ENCODE results near the gene TMC7.

TMC7 gene

GRCh38 chr16:18958621-18959029, 25.1 kb upstream of the TMC7 start:
- TF ChIP-seq, protein P1, sequence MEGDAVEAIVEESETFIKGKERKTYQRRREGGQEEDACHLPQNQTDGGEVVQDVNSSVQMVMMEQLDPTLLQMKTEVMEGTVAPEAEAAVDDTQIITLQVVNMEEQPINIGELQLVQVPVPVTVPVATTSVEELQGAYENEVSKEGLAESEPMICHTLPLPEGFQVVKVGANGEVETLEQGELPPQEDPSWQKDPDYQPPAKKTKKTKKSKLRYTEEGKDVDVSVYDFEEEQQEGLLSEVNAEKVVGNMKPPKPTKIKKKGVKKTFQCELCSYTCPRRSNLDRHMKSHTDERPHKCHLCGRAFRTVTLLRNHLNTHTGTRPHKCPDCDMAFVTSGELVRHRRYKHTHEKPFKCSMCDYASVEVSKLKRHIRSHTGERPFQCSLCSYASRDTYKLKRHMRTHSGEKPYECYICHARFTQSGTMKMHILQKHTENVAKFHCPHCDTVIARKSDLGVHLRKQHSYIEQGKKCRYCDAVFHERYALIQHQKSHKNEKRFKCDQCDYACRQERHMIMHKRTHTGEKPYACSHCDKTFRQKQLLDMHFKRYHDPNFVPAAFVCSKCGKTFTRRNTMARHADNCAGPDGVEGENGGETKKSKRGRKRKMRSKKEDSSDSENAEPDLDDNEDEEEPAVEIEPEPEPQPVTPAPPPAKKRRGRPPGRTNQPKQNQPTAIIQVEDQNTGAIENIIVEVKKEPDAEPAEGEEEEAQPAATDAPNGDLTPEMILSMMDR (IDR thresholded peaks at IDR 0.05; ENCODE audit: low read depth, low read length): no peak
- no peak overlapping the region for H3K4me3 ChIP-seq (replicated peaks in 1 of 2; ENCODE audit: low read depth in 2 of 2, low read length in 2 of 2)
- DNase-seq (ENCODE audit: low read depth in 2 of 2): no peak

- DNase-seq (ENCODE audit: low read depth in 2 of 2): peak in 1 of 2 donors; percentile 5
- H3K4me3 ChIP-seq (replicated peaks in 1 of 2; ENCODE audit: low read depth in 2 of 2, low read length in 2 of 2): no peak overlapping the region
- TF ChIP-seq, protein P1 (IDR thresholded peaks at IDR 0.05; ENCODE audit: low read depth, low read length): no peak
Observed at GRCh38 chr16:18959031-18959505, 24.7 kb upstream of the TMC7 start.

DNA sequence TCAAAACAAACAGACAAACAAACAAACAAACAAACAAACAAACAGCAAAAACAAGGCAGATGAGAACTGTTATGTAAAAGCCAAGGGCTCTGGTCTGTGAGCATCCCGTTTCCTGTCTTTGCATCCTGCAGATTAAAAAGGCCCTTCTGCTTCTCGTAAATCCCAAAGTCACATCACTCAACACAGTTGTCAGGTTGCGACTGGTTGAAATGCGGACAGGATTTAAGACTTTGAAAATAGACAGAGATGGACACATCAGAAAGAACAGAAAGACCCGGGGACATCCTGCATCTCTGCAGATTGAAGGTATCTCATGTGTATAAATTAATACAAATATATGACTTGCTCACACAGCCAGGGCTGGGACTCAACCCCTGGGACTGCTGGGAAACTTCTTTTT, 18.2 kb upstream of the TMC7 start:
- H3K4me3 ChIP-seq (replicated peaks in 1 of 2; ENCODE audit: low read depth in 2 of 2, low read length in 2 of 2): no peak overlapping the region
- TF ChIP-seq, protein P1 (IDR thresholded peaks at IDR 0.05; ENCODE audit: low read depth, low read length): no peak
- DNase-seq (ENCODE audit: low read depth in 2 of 2): no peak

DNA sequence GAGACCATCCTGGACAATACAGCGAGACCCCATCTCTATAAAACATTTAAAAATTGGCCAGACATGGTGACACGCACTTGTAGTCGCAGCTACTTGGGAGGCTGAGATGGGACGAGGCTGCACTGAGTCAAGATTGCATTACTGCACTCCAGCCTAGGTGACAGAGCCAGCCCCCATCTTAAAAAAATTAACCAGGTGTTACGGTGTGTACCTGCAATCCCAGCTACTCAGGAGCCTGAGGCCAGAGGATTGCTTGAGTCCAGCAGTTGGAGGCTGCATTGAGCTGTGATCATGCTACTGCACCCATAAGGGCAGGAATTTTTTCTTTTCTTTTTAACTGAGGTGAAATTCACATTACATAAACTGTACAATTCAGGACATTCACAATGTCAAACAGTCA, 16.9 kb upstream of the TMC7 start:
- TF ChIP-seq, protein P1 (IDR thresholded peaks at IDR 0.05; ENCODE audit: low read depth, low read length): no peak
- no peak for DNase-seq (ENCODE audit: low read depth in 2 of 2)
- no peak overlapping the region for H3K4me3 ChIP-seq (replicated peaks in 1 of 2; ENCODE audit: low read depth in 2 of 2, low read length in 2 of 2)

DNA sequence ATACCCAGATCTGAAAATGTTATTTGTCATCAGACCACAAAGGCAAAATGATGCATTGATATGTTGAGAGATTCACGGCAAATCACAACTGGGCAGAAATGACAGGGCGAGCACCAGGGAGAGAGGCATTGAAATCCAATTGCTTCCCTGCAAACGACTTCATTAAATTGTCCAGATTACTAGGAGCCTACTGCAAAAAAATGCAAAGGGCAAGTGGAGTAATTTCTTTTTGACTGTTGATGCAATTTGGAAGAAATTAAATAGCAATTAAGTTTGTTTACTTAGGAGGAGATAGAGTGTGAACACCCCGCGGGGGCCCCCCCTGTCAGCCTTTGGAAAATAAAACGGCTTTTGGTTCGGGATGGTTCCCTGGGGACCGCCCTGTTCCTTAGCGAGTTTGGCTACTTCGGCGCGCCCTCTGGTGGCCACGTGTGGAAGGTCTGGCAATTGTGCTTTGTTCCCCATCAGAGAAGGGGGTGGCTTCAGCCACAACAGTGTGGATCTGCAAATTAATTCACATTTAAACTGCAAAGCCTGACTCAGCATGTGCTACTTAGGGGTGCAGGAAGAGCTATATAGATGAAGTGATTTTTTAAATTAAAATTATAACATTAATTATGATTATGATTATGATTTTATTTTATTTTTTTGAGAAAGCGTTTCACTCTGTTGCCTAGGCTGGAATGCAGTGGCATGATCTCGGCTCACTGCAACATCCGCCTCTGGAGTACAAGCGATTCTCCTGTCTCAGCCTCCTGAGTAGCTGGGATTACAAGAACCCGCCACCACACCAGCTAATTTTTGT, 14.5 kb upstream of the TMC7 start:
- TF ChIP-seq, protein P1 (IDR thresholded peaks at IDR 0.05; ENCODE audit: low read depth, low read length): peak; percentile 90
- H3K4me3 ChIP-seq (replicated peaks in 1 of 2; ENCODE audit: low read depth in 2 of 2, low read length in 2 of 2): peak overlapping the region; percentile 19 to 46
- peak; percentile 84 for DNase-seq (ENCODE audit: low read depth in 2 of 2)

- H3K4me3 ChIP-seq (replicated peaks in 1 of 2; ENCODE audit: low read depth in 2 of 2, low read length in 2 of 2): no peak overlapping the region
- DNase-seq (ENCODE audit: low read depth in 2 of 2): no peak
- TF ChIP-seq, protein P1 (IDR thresholded peaks at IDR 0.05; ENCODE audit: low read depth, low read length): no peak
Observed at GRCh38 chr16:18969855-18970240, 13.9 kb upstream of the TMC7 start.
